ENCODE data around the gene TPBGL.

The TPBGL gene

GRCh38 chr11:75246671-75247350 lies 6.2 kb downstream of the TPBGL start:
- no peak for DNase-seq

- no peak for DNase-seq
Measured at GRCh38 chr11:75248924-75249256, 8.3 kb downstream of the TPBGL start.

GRCh38 chr11:75249704-75250103 lies 9.1 kb downstream of the TPBGL start:
- DNase-seq = no peak

- DNase-seq = no peak
Measured at GRCh38 chr11:75254326-75254725, 13.8 kb downstream of the TPBGL start.

GRCh38 chr11:75260396-75261170 lies 20.0 kb downstream of the TPBGL start:
- DNase-seq = no peak

- DNase-seq = no peak
Measured at GRCh38 chr11:75261902-75262361, 21.4 kb downstream of the TPBGL start.

- DNase-seq = no peak
Measured at GRCh38 chr11:75262436-75262835, 21.9 kb downstream of the TPBGL start.

- DNase-seq = no peak
Measured at GRCh38 chr11:75262961-75263852, 22.6 kb downstream of the TPBGL start.

GRCh38 chr11:75263944-75264349 lies 23.4 kb downstream of the TPBGL start:
- DNase-seq = no peak

GRCh38 chr11:75264356-75264755 lies 23.8 kb downstream of the TPBGL start:
- DNase-seq = no peak

GRCh38 chr11:75264971-75265370 lies 24.4 kb downstream of the TPBGL start:
- DNase-seq = no peak

GRCh38 chr11:75265851-75266531 lies 25.4 kb downstream of the TPBGL start:
- DNase-seq = no peak

GRCh38 chr11:75267171-75267970 lies 26.8 kb downstream of the TPBGL start:
- no peak for DNase-seq

- no peak for DNase-seq
Measured at GRCh38 chr11:75268626-75269366, 28.2 kb downstream of the TPBGL start.

GRCh38 chr11:75269367-75269660 lies 28.7 kb downstream of the TPBGL start:
- no peak for DNase-seq

- no peak for DNase-seq
Measured at GRCh38 chr11:75269896-75270295, 29.3 kb downstream of the TPBGL start.

GRCh38 chr11:75270896-75271418 lies 30.4 kb downstream of the TPBGL start:
- peak; percentile 22 for DNase-seq

GRCh38 chr11:75271730-75272129 lies 31.2 kb downstream of the TPBGL start:
- DNase-seq = no peak

GRCh38 chr11:75272391-75272790 lies 31.8 kb downstream of the TPBGL start:
- DNase-seq = no peak

GRCh38 chr11:75272821-75273301 lies 32.3 kb downstream of the TPBGL start:
- DNase-seq = no peak
